GM12878 (cell line): ENCODE data around the gene ADAMTSL5.

ENCODE experiments used
- EP300 ChIP-seq, 2 experiments: fragments of 150-350 bp in 1 of 2; IDR thresholded peaks; 2 replicates each; pipeline ENCODE4 v1.6.1; 2011 to 2012; ENCODE audit warnings: low read depth in 2 of 2, low read length in 2 of 2, borderline replicate concordance in 1 of 2, improper control_type of control experiment in 1 of 2, inconsistent platforms in 1 of 2; ENCODE audit not compliant: control insufficient read depth in 1 of 2
- RAD21 ChIP-seq: IDR thresholded peaks from 2 replicates; pipeline ENCODE4 v1.6.1; 2011; ENCODE audit warnings: mild to moderate bottlenecking, low read depth, low read length, moderate library complexity; ENCODE audit not compliant: insufficient read depth
- ZZZ3 ChIP-seq: IDR thresholded peaks from 2 replicates; pipeline ENCODE4 v1.6.1; 2011; ENCODE audit warnings: low read depth; ENCODE audit not compliant: control insufficient read depth, insufficient read length

GRCh38 chr19:1488282-1488601 is 24.6 kb downstream of the ADAMTSL5 start:
- TF ChIP-seq EP300 (IDR thresholded peaks at IDR 0.05; ENCODE audit: borderline replicate concordance in 1 of 2, control insufficient read depth in 1 of 2, low read depth in 2 of 2, low read length in 2 of 2) (no peak), ZZZ3 (no peak), RAD21 (no peak)
